ENCODE measurements around the gene HDAC3. TPM values are rescaled to one million over a fixed set of nuclear protein-coding genes. Genes with fewer than 3 reads are reported as not detected.

HDAC3 gene
- polyA plus RNA-seq, 1 of the 3 experiments (the other 2 are of a cell fraction): 104 TPM

DNA sequence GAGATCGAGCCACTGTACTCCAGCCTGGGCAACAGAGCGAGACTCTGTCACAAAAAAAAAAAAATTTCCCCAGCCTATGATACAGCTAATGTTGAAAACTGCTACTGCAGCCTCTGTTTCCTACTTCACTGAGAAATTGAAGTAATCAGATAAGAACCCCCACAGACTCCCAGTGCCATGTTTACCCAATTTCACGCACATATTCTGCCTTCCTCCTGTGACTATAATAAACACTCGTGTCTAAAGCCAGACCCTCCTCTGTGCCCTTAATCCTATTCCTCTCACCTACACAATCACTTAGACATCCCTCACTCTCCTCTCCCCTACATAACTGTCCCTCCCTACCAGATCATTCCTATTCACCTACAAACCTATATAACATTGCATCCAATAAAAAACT lies 39.0 kb upstream of the HDAC3 start:
- WGBS (ENCODE audit: low lambda C conversion rate): 97% methylated on average over 4 of the region's 4 CpGs
- Histone ChIP-seq H3F3A (replicated peaks; ENCODE audit: insufficient read depth) (no peaks in the 10 kb centered on the region), H3K79me2 (ENCODE audit: insufficient read depth) (peaks cover 12% of the 10 kb centered on the region; the same call in 1 of the 2 replicates), H3K4me3 (ENCODE audit: low read depth in 2 of 2, low read length in 1 of 2) (no peak overlapping the region), H3K9me3 (no peaks in the 10 kb centered on the region), H3K27me3 (ENCODE audit: insufficient read depth) (no peaks in the 10 kb centered on the region), H3K9ac (no peak overlapping the region), H3K27ac (ENCODE audit: low read depth in 2 of 2, low read length in 1 of 2) (no peak overlapping the region), H3K9me2 (no peaks in the 10 kb centered on the region), H4K20me1 (ENCODE audit: insufficient read depth) (no peaks in the 10 kb centered on the region), H3K4me1 (ENCODE audit: control insufficient read depth in 1 of 2, insufficient read depth in 2 of 2, low read depth in 1 of 2, low read length in 1 of 2) (peaks cover 5 to 14% of the 10 kb centered on the region in 2 experiments; a peak in 2 of 4 replicates), H2AFZ (ENCODE audit: low read depth) (no peak overlapping the region), H3K4me2 (no peak overlapping the region), H3K36me3 (replicated peaks in 1 of 2; ENCODE audit: control insufficient read depth in 1 of 2, insufficient read depth in 2 of 2, low read length in 1 of 2) (peaks cover 18 to 21% of the 10 kb centered on the region in 2 experiments)
- ChIA-PET POLR2A (interaction anchor here (0.6 to 1.2 kb wide), 2 partner anchors 12 to 17 kb away, joined by 3 read pairs; no protein-coding TSS in a partner anchor), CTCF (interaction anchor here (1.1 to 2.9 kb wide), 3 partner anchors 11 to 56 kb away, joined by 5 to 13 read pairs (median 7); no protein-coding TSS in a partner anchor)
- TF ChIP-seq USF1 (IDR thresholded peaks at IDR 0.05; ENCODE audit: borderline replicate concordance, low read depth): no peak
- no peak for TF ChIP-seq USF2 (IDR thresholded peaks at IDR 0.05; ENCODE audit: borderline replicate concordance, low read depth, low read length)
- DNase-seq: no peak

GRCh38 chr5:141674747-141675146 lies 38.1 kb upstream of the HDAC3 start:
- H3K4me2 ChIP-seq: no peak overlapping the region
- 88% methylated on average over 5 of the region's 5 CpGs for WGBS (ENCODE audit: low lambda C conversion rate)
- H3K9me2 ChIP-seq: no peaks in the 10 kb centered on the region
- no peak for DNase-seq
- H3F3A ChIP-seq (replicated peaks; ENCODE audit: insufficient read depth): no peaks in the 10 kb centered on the region
- no peak overlapping the region for H3K27ac ChIP-seq (ENCODE audit: low read depth in 2 of 2, low read length in 1 of 2)
- no peak for TF ChIP-seq RXRA (IDR thresholded peaks at IDR 0.05; ENCODE audit: borderline replicate concordance, low read depth)
- no peak for TF ChIP-seq NRF1 (IDR thresholded peaks at IDR 0.05; ENCODE audit: low read depth, low read length)
- TF ChIP-seq REST (IDR thresholded peaks at IDR 0.05; ENCODE audit: low read depth, low read length): no peak
- TF ChIP-seq TCF12 (IDR thresholded peaks at IDR 0.05): no peak
- no peak for TF ChIP-seq NFIC (IDR thresholded peaks at IDR 0.05; ENCODE audit: borderline replicate concordance)
- no peak for TF ChIP-seq RCOR1 (IDR thresholded peaks at IDR 0.05; ENCODE audit: low read length)
- TF ChIP-seq CHD2 (IDR thresholded peaks at IDR 0.05; ENCODE audit: low read length, partially characterized antibody): no peak
- TF ChIP-seq GABPA (IDR thresholded peaks at IDR 0.05; ENCODE audit: low read depth): no peak
- TF ChIP-seq, protein P1, sequence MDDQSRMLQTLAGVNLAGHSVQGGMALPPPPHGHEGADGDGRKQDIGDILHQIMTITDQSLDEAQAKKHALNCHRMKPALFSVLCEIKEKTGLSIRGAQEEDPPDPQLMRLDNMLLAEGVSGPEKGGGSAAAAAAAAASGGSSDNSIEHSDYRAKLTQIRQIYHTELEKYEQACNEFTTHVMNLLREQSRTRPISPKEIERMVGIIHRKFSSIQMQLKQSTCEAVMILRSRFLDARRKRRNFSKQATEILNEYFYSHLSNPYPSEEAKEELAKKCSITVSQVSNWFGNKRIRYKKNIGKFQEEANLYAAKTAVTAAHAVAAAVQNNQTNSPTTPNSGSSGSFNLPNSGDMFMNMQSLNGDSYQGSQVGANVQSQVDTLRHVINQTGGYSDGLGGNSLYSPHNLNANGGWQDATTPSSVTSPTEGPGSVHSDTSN (IDR thresholded peaks at IDR 0.05): no peak
- TF ChIP-seq RFX5 (IDR thresholded peaks at IDR 0.05; ENCODE audit: low read length): no peak
- no peak for TF ChIP-seq SMC3 (IDR thresholded peaks at IDR 0.05; ENCODE audit: low read depth, low read length)
- no peak for TF ChIP-seq GATA2 (CRISPR knock-in tag; IDR thresholded peaks at IDR 0.05)
- TF ChIP-seq, protein P2, sequence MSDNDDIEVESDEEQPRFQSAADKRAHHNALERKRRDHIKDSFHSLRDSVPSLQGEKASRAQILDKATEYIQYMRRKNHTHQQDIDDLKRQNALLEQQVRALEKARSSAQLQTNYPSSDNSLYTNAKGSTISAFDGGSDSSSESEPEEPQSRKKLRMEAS (IDR thresholded peaks at IDR 0.05; ENCODE audit: low read depth): no peak
- no peak for TF ChIP-seq USF2 (IDR thresholded peaks at IDR 0.05; ENCODE audit: borderline replicate concordance, low read depth, low read length)
- no peak for TF ChIP-seq ELF1 (IDR thresholded peaks at IDR 0.05)
- no peak for TF ChIP-seq MXI1 (IDR thresholded peaks at IDR 0.05; ENCODE audit: low read depth, low read length)
- H3K4me3 ChIP-seq (ENCODE audit: low read depth in 2 of 2, low read length in 1 of 2): no peak overlapping the region
- H4K20me1 ChIP-seq (ENCODE audit: insufficient read depth): no peaks in the 10 kb centered on the region
- H3K9ac ChIP-seq: no peak overlapping the region
- ChIA-PET POLR2A (interaction anchor here (0.6 kb wide), 1 partner anchor 11 kb away, joined by 3 read pairs; no protein-coding TSS in a partner anchor), CTCF (interaction anchor here (2.4 kb wide), 1 partner anchor 17 kb away, joined by 7 read pairs; no protein-coding TSS in a partner anchor)
- H3K79me2 ChIP-seq (ENCODE audit: insufficient read depth): peaks cover 5% of the 10 kb centered on the region; the same call in 1 of the 2 replicates
- H2AFZ ChIP-seq (ENCODE audit: low read depth): no peak overlapping the region
- peaks cover 0 to 5% of the 10 kb centered on the region in 2 experiments; a peak in 1 of 4 replicates for H3K4me1 ChIP-seq (ENCODE audit: control insufficient read depth in 1 of 2, insufficient read depth in 2 of 2, low read depth in 1 of 2, low read length in 1 of 2)
- peaks cover 18 to 23% of the 10 kb centered on the region in 2 experiments for H3K36me3 ChIP-seq (replicated peaks in 1 of 2; ENCODE audit: control insufficient read depth in 1 of 2, insufficient read depth in 2 of 2, low read length in 1 of 2)
- H3K27me3 ChIP-seq (ENCODE audit: insufficient read depth): no peaks in the 10 kb centered on the region
- no peaks in the 10 kb centered on the region for H3K9me3 ChIP-seq
